Smooth muscle cell (in vitro differentiated cells): Measurements from ENCODE around the gene MFGE8. TPM values are rescaled to one million over a fixed set of nuclear protein-coding genes. Genes with fewer than 3 reads are reported as not detected.
A peak's percentile ranks its signal among the peaks of the same experiment; 100 is the strongest.

Source experiments
- DNase-seq: peaks from one replicate; lab custom pipeline; 2025; ENCODE audit not compliant: unreplicated experiment; lab: John Stamatoyannopoulos, UW
- H2AFZ ChIP-seq: fragments of 200-600 bp; sonication (generic); 2 replicates; pipeline ENCODE4 v1.6.0; 2016; ENCODE audit warnings: antibody characterized with exemption, low read depth, mild to moderate bottlenecking
- H3F3A ChIP-seq: fragments of 200-600 bp; sonication (generic); 2 replicates; pipeline ENCODE4 v1.6.0; 2017; ENCODE audit warnings: antibody characterized with exemption, low read depth
- H3K27ac ChIP-seq: fragments of 200-600 bp; sonication (generic); 2 replicates; pipeline ENCODE4 v1.5.1; 2016; ENCODE audit warnings: low read depth, mild to moderate bottlenecking
- H3K27me3 ChIP-seq: fragments of 200-600 bp; sonication (generic); 2 replicates; pipeline ENCODE4 v1.6.1; 2016; ENCODE audit warnings: low read depth, mild to moderate bottlenecking
- H3K36me3 ChIP-seq: fragments of 200-600 bp; sonication (generic); 2 replicates; pipeline ENCODE4 v1.5.1; 2016; ENCODE audit warnings: low read depth
- H3K4me1 ChIP-seq: fragments of 200-600 bp; sonication (generic); 2 replicates; pipeline ENCODE4 v1.5.1; 2016; ENCODE audit warnings: low read depth
- H3K4me2 ChIP-seq: fragments of 200-600 bp; sonication (generic); 2 replicates; pipeline ENCODE4 v1.6.0; 2016; ENCODE audit warnings: mild to moderate bottlenecking
- H3K4me3 ChIP-seq: fragments of 200-600 bp; sonication (generic); 2 replicates; pipeline ENCODE4 v1.5.1; 2016; ENCODE audit warnings: mild to moderate bottlenecking
- H3K79me2 ChIP-seq: fragments of 200-600 bp; sonication (generic); 2 replicates; pipeline ENCODE4 v1.6.0; 2016; ENCODE audit warnings: low read depth, mild to moderate bottlenecking
- H3K9ac ChIP-seq: fragments of 200-600 bp; sonication (generic); 2 replicates; pipeline ENCODE4 v1.6.0; 2016; ENCODE audit warnings: low read depth
- H3K9me3 ChIP-seq: fragments of 200-600 bp; sonication (generic); replicated peaks from 2 replicates; pipeline ENCODE4 v1.5.1; 2016; ENCODE audit warnings: low read depth
- H4K20me1 ChIP-seq: fragments of 200-600 bp; sonication (generic); 2 replicates; pipeline ENCODE4 v1.6.0; 2016; ENCODE audit warnings: low read depth
- CTCF ChIP-seq: fragments of 200-600 bp; sonication (generic); IDR thresholded peaks from 2 replicates; pipeline ENCODE4 v1.5.1; 2017; ENCODE audit warnings: borderline replicate concordance, mild to moderate bottlenecking, antibody characterized with exemption; ENCODE audit not compliant: insufficient read depth, poor library complexity, severe bottlenecking
- WGBS: methylation state at CpG from one replicate; pipeline ENCODE4 v1.1.7; 2016; ENCODE audit warnings: low lambda C conversion rate; 5-methylcytosine and 5-hydroxymethylcytosine counted together
- polyA plus RNA-seq: library from polyadenylated mRNA; unstranded; fragments of >200 nt; fragmentation: Nextera tagmentation; extraction: Ambion mirVana; gene quantifications from 2 replicates; pipeline ENCODE4 v1.2.1, GENCODE V29; 2016
- total RNA-seq: library from RNA; depleted of rRNA; stranded (reverse); fragments of >200 nt; gene quantifications from 2 replicates; pipeline ENCODE4 v1.2.3, GENCODE V29; 2014

Gene MFGE8
- total and polyA plus RNA-seq, 2 experiments from 2014 or later, result 185 to 237 TPM

- Histone ChIP-seq H3K9ac (no peak overlapping the region), H4K20me1 (peaks cover 53% of the 10 kb centered on the region), H3K4me3 (no peak overlapping the region), H3K4me1 (peaks cover 7% of the 10 kb centered on the region), H3K79me2 (no peaks in the 10 kb centered on the region), H3F3A (no peaks in the 10 kb centered on the region), H3K27ac (no peak overlapping the region), H2AFZ (no peak overlapping the region), H3K4me2 (no peak overlapping the region), H3K36me3 (no peaks in the 10 kb centered on the region), H3K27me3 (no peaks in the 10 kb centered on the region), H3K9me3 (no peaks in the 10 kb centered on the region)
- no peak for DNase-seq
- WGBS, result 85% methylated on average over 6 of the region's 6 CpGs
- no peak for TF ChIP-seq CTCF
Measured at GRCh38 chr15:88902221-88902835, 10.9 kb downstream of the MFGE8 start.

- Histone ChIP-seq H2AFZ (no peak overlapping the region), H4K20me1 (peaks cover 52% of the 10 kb centered on the region), H3K27ac (peak overlapping the region; percentile 56), H3K9me3 (no peaks in the 10 kb centered on the region), H3K4me3 (no peak overlapping the region), H3F3A (no peaks in the 10 kb centered on the region), H3K36me3 (no peaks in the 10 kb centered on the region), H3K4me1 (peaks cover 14% of the 10 kb centered on the region), H3K9ac (no peak overlapping the region), H3K4me2 (no peak overlapping the region), H3K79me2 (no peaks in the 10 kb centered on the region), H3K27me3 (no peaks in the 10 kb centered on the region)
- 95% methylated on average over 15 of the region's 15 CpGs for WGBS
- DNase-seq, result no peak
- TF ChIP-seq CTCF, result no peak
Measured at GRCh38 chr15:88901508-88902220, 11.5 kb downstream of the MFGE8 start.

- 77% methylated on average over 3 of the region's 5 CpGs for WGBS
- Histone ChIP-seq H2AFZ (no peak overlapping the region), H3K9ac (no peak overlapping the region)
Measured at GRCh38 chr15:88900982-88901418, 12.2 kb downstream of the MFGE8 start.

More at GRCh38 chr15:88900982-88901418, 12.2 kb downstream of the MFGE8 start:
- no peak for DNase-seq
- no peaks in the 10 kb centered on the region for H3K9me3 ChIP-seq
- no peaks in the 10 kb centered on the region for H3K79me2 ChIP-seq
- H3K4me3 ChIP-seq, result no peak overlapping the region
- peak overlapping the region; percentile 56 for H3K27ac ChIP-seq
- peaks cover 46% of the 10 kb centered on the region for H4K20me1 ChIP-seq
- TF ChIP-seq CTCF, result no peak
- no peaks in the 10 kb centered on the region for H3K36me3 ChIP-seq
- H3F3A ChIP-seq, result no peaks in the 10 kb centered on the region
- H3K4me2 ChIP-seq, result no peak overlapping the region
- peaks cover 15% of the 10 kb centered on the region for H3K4me1 ChIP-seq
- no peaks in the 10 kb centered on the region for H3K27me3 ChIP-seq
